ENCODE measurements around the gene ADH1C. TPM values are rescaled to one million over a fixed set of nuclear protein-coding genes. Genes with fewer than 3 reads are reported as not detected.
"Not testable (repeated sequence)": the region's sequence is repeated elsewhere in the genome, so short reads cannot be mapped to it uniquely, and the experiment has no call there.

Gene ADH1C
- total RNA-seq, 1 donor from 2014 or later: 13.0 TPM

DNA sequence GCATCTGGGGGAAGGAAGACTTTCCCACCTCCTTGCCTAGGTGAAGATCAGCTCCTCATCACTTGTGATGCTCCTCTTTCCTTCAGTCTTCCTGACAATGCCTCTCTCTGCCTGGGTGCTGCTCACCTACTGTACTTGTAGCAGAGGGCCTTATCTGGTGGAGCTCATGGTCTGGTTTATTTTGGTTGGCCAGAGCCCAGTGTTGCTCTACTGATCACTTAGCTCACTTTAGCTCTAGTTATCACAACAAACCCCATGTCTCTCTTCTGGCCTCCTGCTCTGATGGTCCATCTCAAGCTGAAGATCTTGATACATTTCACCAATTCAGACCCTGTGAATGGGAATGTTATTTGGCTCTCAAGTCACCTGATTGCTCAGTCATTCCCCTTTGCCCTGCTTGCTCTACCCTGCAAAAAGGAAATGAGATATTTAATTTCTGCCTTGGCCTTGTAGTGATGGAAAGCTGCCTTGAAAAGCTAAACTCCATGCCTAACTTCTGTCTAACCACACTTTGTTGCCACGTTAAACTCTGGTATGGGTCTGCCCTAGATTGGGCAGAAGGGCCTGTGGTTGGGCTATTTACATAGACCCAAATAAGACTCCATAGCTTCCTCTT is 30.3 kb upstream of the ADH1C start:
- Histone ChIP-seq H3K9me3 (ENCODE audit: control insufficient read depth in 3 of 3, low read length in 3 of 3) (no peaks in the 10 kb centered on the region), H3K27me3 (ENCODE audit: control insufficient read depth in 3 of 3, insufficient read depth in 3 of 3, low read length in 3 of 3) (no peaks in the 10 kb centered on the region), H3K4me1 (ENCODE audit: control insufficient read depth in 3 of 3, insufficient read depth in 3 of 3, low read length in 3 of 3) (no peaks in the 10 kb centered on the region), H3K36me3 (ENCODE audit: control insufficient read depth in 3 of 3, insufficient read depth in 3 of 3, low read length in 3 of 3) (no peaks in the 10 kb centered on the region), H3K27ac (ENCODE audit: low read depth, low read length) (peak overlapping the region; percentile 56), H3K9ac (ENCODE audit: low read depth in 1 of 3, low read length in 3 of 3) (no peak overlapping the region), H3K4me3 (ENCODE audit: low read length in 3 of 3) (no peak overlapping the region)

DNA sequence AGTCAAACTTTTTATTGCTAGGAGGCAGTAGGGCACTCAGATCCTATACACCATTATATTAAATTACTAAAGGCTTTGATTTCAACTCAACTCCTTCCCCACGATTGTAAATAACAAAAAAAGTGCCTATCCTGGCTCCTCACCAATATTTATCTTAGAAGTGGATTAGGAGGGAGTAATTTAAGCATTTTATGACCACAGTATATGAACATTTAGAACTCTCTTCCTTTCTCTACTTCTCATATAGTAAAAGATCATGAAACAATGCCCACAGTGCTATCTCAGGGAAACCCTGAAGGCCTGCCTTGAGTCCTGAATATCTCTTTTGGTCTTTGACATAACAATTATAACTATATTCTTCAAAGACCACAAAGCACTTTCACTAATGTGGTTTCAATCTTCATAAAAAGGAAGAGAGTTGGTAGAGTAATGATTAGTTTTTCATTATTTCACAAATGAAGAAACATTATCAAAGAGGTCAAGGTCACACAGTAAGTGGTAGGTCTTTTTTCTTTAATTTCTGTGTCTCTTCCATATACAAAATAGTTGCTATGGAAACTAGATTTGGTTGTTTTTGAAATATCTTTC is 29.1 kb upstream of the ADH1C start:
- Histone ChIP-seq H3K27me3 (ENCODE audit: control insufficient read depth in 3 of 3, insufficient read depth in 3 of 3, low read length in 3 of 3) (no peaks in the 10 kb centered on the region), H3K4me3 (ENCODE audit: low read length in 3 of 3) (no peak overlapping the region), H3K36me3 (ENCODE audit: control insufficient read depth in 3 of 3, insufficient read depth in 3 of 3, low read length in 3 of 3) (no peaks in the 10 kb centered on the region), H3K4me1 (ENCODE audit: control insufficient read depth in 3 of 3, insufficient read depth in 3 of 3, low read length in 3 of 3) (no peaks in the 10 kb centered on the region), H3K9me3 (ENCODE audit: control insufficient read depth in 3 of 3, low read length in 3 of 3) (no peaks in the 10 kb centered on the region), H3K9ac (ENCODE audit: low read depth in 1 of 3, low read length in 3 of 3) (no peak overlapping the region), H3K27ac (ENCODE audit: low read depth, low read length) (no peak overlapping the region)

DNA sequence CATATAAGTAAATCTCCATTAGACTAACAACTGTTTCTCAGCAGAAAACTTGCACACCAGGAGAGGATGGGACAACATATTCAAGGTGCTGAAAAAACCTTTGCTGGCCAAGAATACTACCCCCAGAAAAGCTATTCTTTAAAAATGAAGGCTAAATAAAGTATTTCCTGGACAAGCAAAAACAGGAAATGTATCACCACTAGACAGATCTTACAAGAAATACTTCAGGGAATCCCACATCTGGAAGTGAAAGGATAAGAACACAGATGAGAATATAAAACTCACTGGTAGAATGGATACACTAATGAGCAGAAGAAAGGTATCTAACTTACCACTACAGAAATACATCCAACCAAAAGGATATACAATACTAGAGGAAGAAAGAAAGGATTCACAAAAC is 27.0 kb upstream of the ADH1C start:
- no peak overlapping the region for H3K27ac ChIP-seq (ENCODE audit: low read depth, low read length)
- H3K4me1 ChIP-seq (ENCODE audit: control insufficient read depth in 3 of 3, insufficient read depth in 3 of 3, low read length in 3 of 3): no peaks in the 10 kb centered on the region
- no peak overlapping the region for H3K9ac ChIP-seq (ENCODE audit: low read depth in 1 of 3, low read length in 3 of 3)
- no peaks in the 10 kb centered on the region for H3K9me3 ChIP-seq (ENCODE audit: control insufficient read depth in 3 of 3, low read length in 3 of 3)
- H3K4me3 ChIP-seq (ENCODE audit: low read length in 3 of 3): no peak overlapping the region
- H3K27me3 ChIP-seq (ENCODE audit: control insufficient read depth in 3 of 3, insufficient read depth in 3 of 3, low read length in 3 of 3): no peaks in the 10 kb centered on the region
- no peaks in the 10 kb centered on the region for H3K36me3 ChIP-seq (ENCODE audit: control insufficient read depth in 3 of 3, insufficient read depth in 3 of 3, low read length in 3 of 3)

DNA sequence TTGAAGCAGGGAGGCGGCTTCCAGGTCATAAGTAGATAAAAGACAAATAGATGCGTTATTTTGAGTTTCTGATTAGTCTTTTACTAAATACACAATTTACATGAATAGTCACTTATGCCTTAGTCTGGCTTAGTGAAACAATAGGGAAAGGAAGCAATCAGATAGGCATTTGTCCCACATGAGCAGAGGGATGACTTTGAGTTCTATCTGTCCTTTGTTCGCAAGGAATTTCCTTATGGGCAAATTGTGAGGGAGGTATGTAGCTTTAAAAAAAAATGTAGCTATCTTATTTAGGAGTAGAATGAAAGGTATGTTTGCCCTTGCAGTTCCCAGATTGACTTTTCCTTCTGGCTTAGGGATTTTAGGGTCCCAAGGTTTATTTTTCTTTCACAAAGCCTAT is 26.3 kb upstream of the ADH1C start:
- no peaks in the 10 kb centered on the region for H3K27me3 ChIP-seq (ENCODE audit: control insufficient read depth in 3 of 3, insufficient read depth in 3 of 3, low read length in 3 of 3)
- no peaks in the 10 kb centered on the region for H3K36me3 ChIP-seq (ENCODE audit: control insufficient read depth in 3 of 3, insufficient read depth in 3 of 3, low read length in 3 of 3)
- H3K27ac ChIP-seq (ENCODE audit: low read depth, low read length): no peak overlapping the region
- no peak overlapping the region for H3K4me3 ChIP-seq (ENCODE audit: low read length in 3 of 3)
- H3K4me1 ChIP-seq (ENCODE audit: control insufficient read depth in 3 of 3, insufficient read depth in 3 of 3, low read length in 3 of 3): no peaks in the 10 kb centered on the region
- no peak overlapping the region for H3K9ac ChIP-seq (ENCODE audit: low read depth in 1 of 3, low read length in 3 of 3)
- no peaks in the 10 kb centered on the region for H3K9me3 ChIP-seq (ENCODE audit: control insufficient read depth in 3 of 3, low read length in 3 of 3)

DNA sequence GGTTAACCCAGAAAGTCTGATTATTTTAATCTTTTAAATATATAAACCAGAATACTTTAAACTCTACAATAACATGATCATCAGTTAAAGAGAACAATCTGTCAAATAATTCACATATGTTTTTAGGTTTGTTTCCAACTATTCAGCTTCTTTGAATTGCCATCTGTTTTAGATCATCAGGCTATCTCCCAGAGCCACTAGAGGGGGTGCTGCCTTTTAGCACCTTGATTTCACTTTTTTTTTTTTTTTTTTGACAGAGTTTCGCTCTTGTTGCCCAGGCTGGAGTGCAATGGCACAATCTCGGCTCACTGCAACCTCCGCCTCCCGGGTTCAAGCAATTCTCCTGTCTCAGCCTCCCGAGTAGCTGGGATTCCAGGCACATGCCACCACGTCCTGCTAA is 24.8 kb upstream of the ADH1C start:
- not testable (repeated sequence) for H3K9me3 ChIP-seq (ENCODE audit: control insufficient read depth in 3 of 3, low read length in 3 of 3); H3K27ac ChIP-seq (ENCODE audit: low read depth, low read length); H3K9ac ChIP-seq (ENCODE audit: low read depth in 1 of 3, low read length in 3 of 3); H3K4me3 ChIP-seq (ENCODE audit: low read length in 3 of 3); H3K4me1 ChIP-seq (ENCODE audit: control insufficient read depth in 3 of 3, insufficient read depth in 3 of 3, low read length in 3 of 3); H3K27me3 ChIP-seq (ENCODE audit: control insufficient read depth in 3 of 3, insufficient read depth in 3 of 3, low read length in 3 of 3); H3K36me3 ChIP-seq (ENCODE audit: control insufficient read depth in 3 of 3, insufficient read depth in 3 of 3, low read length in 3 of 3)

DNA sequence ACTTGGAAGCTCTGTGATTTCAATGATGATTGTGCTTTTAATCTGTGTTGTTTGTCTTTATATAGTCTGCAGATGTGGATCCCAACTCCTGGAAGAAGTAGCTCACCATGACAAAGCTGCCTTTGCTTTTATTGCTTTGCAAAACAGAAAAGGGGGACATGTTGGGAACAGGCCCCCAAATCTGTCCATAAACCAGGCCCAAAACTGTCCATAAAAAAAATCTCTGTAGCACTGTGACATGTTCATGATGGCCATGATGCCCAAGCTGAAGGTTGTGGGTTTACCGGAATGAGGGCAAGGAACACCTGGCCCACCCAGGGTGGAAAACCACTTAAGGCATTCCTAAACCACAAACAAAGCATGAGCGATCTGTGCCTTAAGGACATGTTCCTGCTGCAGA is 19.9 kb upstream of the ADH1C start:
- not testable (repeated sequence) for H3K27me3 ChIP-seq (ENCODE audit: control insufficient read depth in 3 of 3, insufficient read depth in 3 of 3, low read length in 3 of 3)

DNA sequence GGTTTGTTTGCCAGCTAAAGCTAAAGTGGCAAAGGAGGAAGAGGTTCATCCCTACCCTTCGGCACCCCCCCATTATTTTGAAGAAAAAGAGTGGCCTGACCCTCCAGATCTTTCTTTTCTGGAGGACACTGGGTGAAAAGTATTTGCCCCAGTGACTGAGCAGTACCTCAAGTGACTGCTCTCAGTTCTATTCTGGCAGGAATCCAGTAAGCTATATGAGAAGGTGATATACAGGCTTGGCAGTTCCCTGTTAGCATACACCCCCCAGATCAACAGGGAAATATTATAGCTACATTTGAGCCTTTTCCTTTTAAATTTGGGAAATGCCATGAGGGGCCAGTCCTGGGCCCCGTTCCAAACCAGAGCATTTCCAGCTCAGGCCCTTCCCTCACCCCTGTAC is 15.3 kb upstream of the ADH1C start:
- H3K4me1 ChIP-seq (ENCODE audit: control insufficient read depth in 3 of 3, insufficient read depth in 3 of 3, low read length in 3 of 3); H3K27ac ChIP-seq (ENCODE audit: low read depth, low read length); H3K9ac ChIP-seq (ENCODE audit: low read depth in 1 of 3, low read length in 3 of 3); H3K27me3 ChIP-seq (ENCODE audit: control insufficient read depth in 3 of 3, insufficient read depth in 3 of 3, low read length in 3 of 3); H3K36me3 ChIP-seq (ENCODE audit: control insufficient read depth in 3 of 3, insufficient read depth in 3 of 3, low read length in 3 of 3); H3K4me3 ChIP-seq (ENCODE audit: low read length in 3 of 3); H3K9me3 ChIP-seq (ENCODE audit: control insufficient read depth in 3 of 3, low read length in 3 of 3): not testable (repeated sequence)

More for the DNA sequence above, 19.9 kb upstream of the ADH1C start:
- H3K36me3 ChIP-seq (ENCODE audit: control insufficient read depth in 3 of 3, insufficient read depth in 3 of 3, low read length in 3 of 3); H3K27ac ChIP-seq (ENCODE audit: low read depth, low read length); H3K9me3 ChIP-seq (ENCODE audit: control insufficient read depth in 3 of 3, low read length in 3 of 3); H3K4me3 ChIP-seq (ENCODE audit: low read length in 3 of 3); H3K4me1 ChIP-seq (ENCODE audit: control insufficient read depth in 3 of 3, insufficient read depth in 3 of 3, low read length in 3 of 3); H3K9ac ChIP-seq (ENCODE audit: low read depth in 1 of 3, low read length in 3 of 3): not testable (repeated sequence)

DNA sequence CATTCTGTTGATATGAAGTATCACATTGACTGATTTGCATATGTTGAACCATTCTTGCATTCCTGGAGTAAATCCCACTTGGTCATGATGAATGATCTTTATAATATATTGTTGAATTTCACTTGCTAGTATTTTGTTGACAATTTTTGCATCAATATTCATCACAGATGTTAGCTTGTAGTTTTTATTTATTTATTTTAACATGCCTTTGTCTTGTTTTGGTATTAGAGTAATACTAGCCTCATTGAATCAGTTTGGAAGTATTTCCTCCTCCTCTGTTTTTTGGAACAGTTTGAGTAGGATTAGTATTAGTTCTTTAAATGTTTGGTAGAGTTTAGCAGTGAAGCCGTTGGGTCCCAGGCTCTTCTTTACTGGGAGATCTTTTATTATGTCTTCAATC is 13.9 kb upstream of the ADH1C start:
- H3K36me3 ChIP-seq (ENCODE audit: control insufficient read depth in 3 of 3, insufficient read depth in 3 of 3, low read length in 3 of 3): no peaks in the 10 kb centered on the region
- H3K27me3 ChIP-seq (ENCODE audit: control insufficient read depth in 3 of 3, insufficient read depth in 3 of 3, low read length in 3 of 3): no peaks in the 10 kb centered on the region
- no peaks in the 10 kb centered on the region for H3K4me1 ChIP-seq (ENCODE audit: control insufficient read depth in 3 of 3, insufficient read depth in 3 of 3, low read length in 3 of 3)
- H3K4me3 ChIP-seq (ENCODE audit: low read length in 3 of 3): no peak overlapping the region
- no peak overlapping the region for H3K9ac ChIP-seq (ENCODE audit: low read depth in 1 of 3, low read length in 3 of 3)
- H3K9me3 ChIP-seq (ENCODE audit: control insufficient read depth in 3 of 3, low read length in 3 of 3): no peaks in the 10 kb centered on the region
- H3K27ac ChIP-seq (ENCODE audit: low read depth, low read length): no peak overlapping the region

DNA sequence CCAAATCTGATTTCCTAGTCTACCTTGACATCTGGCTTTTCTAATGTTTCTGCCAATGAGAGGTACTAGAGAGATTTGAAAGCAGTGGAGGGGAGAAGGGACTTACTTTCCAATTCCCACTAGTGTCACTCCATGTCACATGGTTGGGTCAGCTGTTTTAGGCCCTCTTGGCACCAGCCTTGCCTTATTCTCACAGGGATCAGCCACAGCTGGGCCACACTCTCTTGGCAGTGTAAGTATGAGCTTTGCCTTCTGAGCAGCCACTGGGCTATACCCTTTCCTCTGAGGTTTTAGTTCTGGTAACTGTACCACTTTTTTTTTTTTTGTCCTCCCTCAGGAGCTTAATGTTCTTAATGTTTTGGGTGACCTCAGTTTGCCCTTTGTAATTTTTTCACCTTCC is 10.2 kb upstream of the ADH1C start:
- H3K27me3 ChIP-seq (ENCODE audit: control insufficient read depth in 3 of 3, insufficient read depth in 3 of 3, low read length in 3 of 3): no peaks in the 10 kb centered on the region
- H3K9ac ChIP-seq (ENCODE audit: low read depth in 1 of 3, low read length in 3 of 3): no peak overlapping the region
- no peaks in the 10 kb centered on the region for H3K36me3 ChIP-seq (ENCODE audit: control insufficient read depth in 3 of 3, insufficient read depth in 3 of 3, low read length in 3 of 3)
- no peaks in the 10 kb centered on the region for H3K9me3 ChIP-seq (ENCODE audit: control insufficient read depth in 3 of 3, low read length in 3 of 3)
- H3K4me3 ChIP-seq (ENCODE audit: low read length in 3 of 3): no peak overlapping the region
- H3K4me1 ChIP-seq (ENCODE audit: control insufficient read depth in 3 of 3, insufficient read depth in 3 of 3, low read length in 3 of 3): no peaks in the 10 kb centered on the region
- no peak overlapping the region for H3K27ac ChIP-seq (ENCODE audit: low read depth, low read length)

DNA sequence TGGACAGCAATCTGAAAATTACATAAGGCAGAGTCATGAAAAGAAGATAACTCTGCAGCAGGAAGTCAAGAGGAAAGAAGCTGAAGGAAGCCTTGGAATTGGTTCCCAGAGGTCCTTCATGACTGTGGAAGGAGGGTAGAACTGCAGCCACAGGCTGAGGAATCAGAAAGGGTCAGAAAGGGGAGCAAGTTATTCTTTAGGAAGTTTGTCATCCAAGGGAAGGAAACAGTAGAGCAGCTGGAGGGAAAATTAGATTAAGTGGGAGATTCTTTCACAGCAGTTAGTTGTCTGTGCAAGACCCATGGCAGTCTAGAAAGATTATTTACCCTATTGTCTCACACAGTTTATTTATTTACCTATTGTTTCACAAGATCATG is 9.3 kb upstream of the ADH1C start:
- no peaks in the 10 kb centered on the region for H3K36me3 ChIP-seq (ENCODE audit: control insufficient read depth in 3 of 3, insufficient read depth in 3 of 3, low read length in 3 of 3)
- H3K9ac ChIP-seq (ENCODE audit: low read depth in 1 of 3, low read length in 3 of 3): no peak overlapping the region
- no peak overlapping the region for H3K4me3 ChIP-seq (ENCODE audit: low read length in 3 of 3)
- no peaks in the 10 kb centered on the region for H3K27me3 ChIP-seq (ENCODE audit: control insufficient read depth in 3 of 3, insufficient read depth in 3 of 3, low read length in 3 of 3)
- peak overlapping the region; percentile 4 for H3K27ac ChIP-seq (ENCODE audit: low read depth, low read length)
- no peaks in the 10 kb centered on the region for H3K4me1 ChIP-seq (ENCODE audit: control insufficient read depth in 3 of 3, insufficient read depth in 3 of 3, low read length in 3 of 3)
- H3K9me3 ChIP-seq (ENCODE audit: control insufficient read depth in 3 of 3, low read length in 3 of 3): no peaks in the 10 kb centered on the region

Data from skeletal muscle tissue (tissue), 4 donors.